HCT116 (cell line): ENCODE results near the gene SYTL3. TPM values are rescaled to one million over a fixed set of nuclear protein-coding genes. Genes with fewer than 3 reads are reported as not detected.

Source experiments
- ATAC-seq: fragments of 200-7000 bp; cut with Tn5 transposase; 2 replicates; pipeline ENCODE4 v1.9.1; 2020; ENCODE audit warnings: mild to moderate bottlenecking, moderate library complexity
- BruUV-seq: library from RNA; stranded (reverse); fragments of 400-500 nt; replicated peaks from 2 replicates; lab custom pipeline; 2021; lab: Mats Ljungman, UMichigan
- CTCF ChIA-PET: fragments of 300-600 bp; sonication (Branson Sonifier 250); formaldehyde crosslinking; loops from one replicate; lab custom pipeline; 2021; ENCODE audit warnings: antibody characterized with exemption; lab: Charles Lee
- POLR2A ChIA-PET: fragments of 300-600, 350-600 bp; sonication (Branson Sonifier 250); formaldehyde crosslinking; loops from one replicate; lab custom pipeline; 2021; ENCODE audit warnings: antibody characterized with exemption; lab: Charles Lee
- RAD21 ChIA-PET, 2 experiments: fragments of 300-600 bp; sonication (Branson Sonifier 250); formaldehyde crosslinking; loops; one replicate each; lab custom pipeline; 2023; ENCODE audit warnings: low total read pairs in 2 of 2; ENCODE audit not compliant: uncharacterized antibody in 2 of 2, unreplicated experiment in 2 of 2, low non-redundant PET in 1 of 2; lab: Charles Lee
- DNase-seq: peaks from one replicate; pipeline ENCODE4 v3.0.0-alpha.2; 2010; ENCODE audit warnings: low read depth, low spot score
- H2AFZ ChIP-seq: fragments of 200-600 bp; shearing (Covaris generic), sonication (generic); 2 replicates; pipeline ENCODE4 v1.6.1; 2017; ENCODE audit warnings: low read depth, mixed run types, mixed read lengths, antibody characterized with exemption, low read length; ENCODE audit not compliant: poor library complexity, severe bottlenecking
- H3K27ac ChIP-seq: 2 replicates; pipeline ENCODE4 v1.5.1; 2012; ENCODE audit warnings: low read depth, low read length
- H3K27me3 ChIP-seq: fragments of 200-600 bp; sonication (generic); 2 replicates; pipeline ENCODE4 v1.6.1; 2016; ENCODE audit warnings: mixed run types, low read length, mixed read lengths; ENCODE audit not compliant: insufficient read depth
- H3K36me3 ChIP-seq, 2 experiments: fragments of 200-500 bp in 1 of 2; fragments of 200-600 bp in 1 of 2; sonication (Bioruptor generic) in 1 of 2; sonication (generic) in 1 of 2; 2 replicates each; pipeline versions ENCODE4 v1.5.1 to v1.6.1; 2014 to 2016; ENCODE audit warnings: low read length in 2 of 2, inconsistent platforms in 1 of 2, mixed read lengths in 1 of 2, mixed run types in 1 of 2; ENCODE audit not compliant: insufficient read depth in 2 of 2, control insufficient read depth in 1 of 2
- H3K4me1 ChIP-seq, 2 experiments: fragments of 200-600 bp in 1 of 2; sonication (generic) in 1 of 2; 2 replicates each; pipeline versions ENCODE4 v1.5.1 to v1.6.1; 2012 to 2017; ENCODE audit warnings: low read length in 2 of 2, inconsistent platforms in 1 of 2, mild to moderate bottlenecking in 1 of 2, mixed read lengths in 1 of 2, mixed run types in 1 of 2, moderate library complexity in 1 of 2; ENCODE audit not compliant: insufficient read depth in 2 of 2, control insufficient read depth in 1 of 2
- H3K4me2 ChIP-seq: fragments of 200-600 bp; sonication (generic); 2 replicates; pipeline ENCODE4 v1.6.1; 2017; ENCODE audit warnings: mixed run types, low read length, mixed read lengths
- H3K4me3 ChIP-seq, 2 experiments: fragments of 200-600 bp in 1 of 2; sonication (generic) in 1 of 2; replicated peaks in 1 of 2; 2 replicates each; pipeline ENCODE4 v1.5.1; 2011 to 2016; ENCODE audit warnings: low read length in 2 of 2, control low read depth in 1 of 2, low read depth in 1 of 2, mild to moderate bottlenecking in 1 of 2, mixed read lengths in 1 of 2, mixed run types in 1 of 2
- H3K79me2 ChIP-seq: fragments of 200-600 bp; sonication (generic); 2 replicates; pipeline ENCODE4 v1.6.1; 2017; ENCODE audit warnings: mild to moderate bottlenecking, mixed run types, low read length, moderate library complexity, mixed read lengths; ENCODE audit not compliant: insufficient read depth
- H3K9ac ChIP-seq: fragments of 200-600 bp; sonication (generic); 2 replicates; pipeline ENCODE4 v1.6.1; 2016; ENCODE audit warnings: low read length, mixed read lengths
- H3K9me2 ChIP-seq: fragments of 200-600 bp; sonication (generic), shearing (Covaris generic); 2 replicates; pipeline ENCODE4 v1.6.1; 2017; ENCODE audit warnings: mixed run types, mild to moderate bottlenecking, moderate library complexity; ENCODE audit not compliant: insufficient read depth
- H3K9me3 ChIP-seq, 2 experiments: fragments of 200-500 bp in 1 of 2; fragments of 200-600 bp in 1 of 2; sonication (Bioruptor generic) in 1 of 2; sonication (generic) in 1 of 2; 2 replicates each; pipeline ENCODE4 v1.6.1; 2014 to 2017; ENCODE audit warnings: low read length in 2 of 2, mixed read lengths in 2 of 2, inconsistent platforms in 1 of 2, low read depth in 1 of 2, mild to moderate bottlenecking in 1 of 2, mixed run types in 1 of 2, moderate library complexity in 1 of 2; ENCODE audit not compliant: control insufficient read depth in 1 of 2, insufficient read depth in 1 of 2
- H4K20me1 ChIP-seq: fragments of 200-600 bp; sonication (generic), shearing (Covaris generic); 2 replicates; pipeline ENCODE4 v1.6.1; 2017; ENCODE audit warnings: mixed run types, mild to moderate bottlenecking, moderate library complexity; ENCODE audit not compliant: insufficient read depth
- ATF3 ChIP-seq: IDR thresholded peaks from 2 replicates; pipeline ENCODE4 v1.6.1; 2012
- CBX3 ChIP-seq: IDR thresholded peaks from 2 replicates; pipeline ENCODE4 v1.6.1; 2012; ENCODE audit warnings: low read depth
- CEBPB ChIP-seq: IDR thresholded peaks from 2 replicates; pipeline ENCODE4 v1.6.1; 2012; ENCODE audit warnings: low read depth
- EGR1 ChIP-seq: IDR thresholded peaks from 2 replicates; pipeline ENCODE4 v1.6.1; 2012; ENCODE audit warnings: low read depth
- ELF1 ChIP-seq: IDR thresholded peaks from 2 replicates; pipeline ENCODE4 v1.6.1; 2012; ENCODE audit warnings: low read depth, borderline replicate concordance
- EZH2 ChIP-seq: fragments of 200-600 bp; sonication (generic); IDR thresholded peaks from 2 replicates; pipeline ENCODE4 v1.6.1; 2017; ENCODE audit warnings: antibody characterized with exemption, mixed run types
- EZH2phosphoT487 ChIP-seq: fragments of 200-600 bp; IDR thresholded peaks from 2 replicates; pipeline ENCODE4 v1.6.1; 2018; ENCODE audit warnings: antibody characterized with exemption, borderline replicate concordance
- FOSL1 ChIP-seq: IDR thresholded peaks from 2 replicates; pipeline ENCODE4 v1.6.1; 2012; ENCODE audit warnings: low read depth
- JUND ChIP-seq: IDR thresholded peaks from 2 replicates; pipeline ENCODE4 v1.6.1; 2012
- MAX ChIP-seq: IDR thresholded peaks from 2 replicates; pipeline ENCODE4 v1.6.1; 2012
- POLR2A ChIP-seq: IDR thresholded peaks from 2 replicates; pipeline ENCODE4 v1.7.0; 2011; ENCODE audit warnings: borderline replicate concordance; ENCODE audit not compliant: insufficient read depth, insufficient read length; ENCODE audit errors: extremely low read depth
- POLR2AphosphoS5 ChIP-seq: IDR thresholded peaks from 2 replicates; pipeline ENCODE4 v1.6.1; 2011; ENCODE audit warnings: mild to moderate bottlenecking, low read depth, low read length, moderate library complexity
- RAD21 ChIP-seq: IDR thresholded peaks from 2 replicates; pipeline ENCODE4 v1.6.1; 2012; ENCODE audit warnings: low read depth, mild to moderate bottlenecking
- REST ChIP-seq: IDR thresholded peaks from 2 replicates; pipeline ENCODE4 v1.6.1; 2012; ENCODE audit warnings: low read depth
- SIN3A ChIP-seq: IDR thresholded peaks from 2 replicates; pipeline ENCODE4 v1.6.1; 2012; ENCODE audit warnings: low read depth
- SP1 ChIP-seq: IDR thresholded peaks from 2 replicates; pipeline ENCODE4 v1.6.1; 2012; ENCODE audit warnings: low read depth
- intact Hi-C: fragments of 100-400 bp; cut with micrococcal nuclease; formaldehyde crosslinking; loops from 2 replicates; pipeline ENCODE4 v1.10.0; 2022
- total RNA-seq: library from RNA; stranded (reverse); gene quantifications from one replicate; pipeline ENCODE4 v1.2.1, GENCODE V29; 2021; ENCODE audit not compliant: unreplicated experiment

Gene SYTL3
- total RNA-seq, 1 experiment from 2014 or later: 55.3 TPM

DNA sequence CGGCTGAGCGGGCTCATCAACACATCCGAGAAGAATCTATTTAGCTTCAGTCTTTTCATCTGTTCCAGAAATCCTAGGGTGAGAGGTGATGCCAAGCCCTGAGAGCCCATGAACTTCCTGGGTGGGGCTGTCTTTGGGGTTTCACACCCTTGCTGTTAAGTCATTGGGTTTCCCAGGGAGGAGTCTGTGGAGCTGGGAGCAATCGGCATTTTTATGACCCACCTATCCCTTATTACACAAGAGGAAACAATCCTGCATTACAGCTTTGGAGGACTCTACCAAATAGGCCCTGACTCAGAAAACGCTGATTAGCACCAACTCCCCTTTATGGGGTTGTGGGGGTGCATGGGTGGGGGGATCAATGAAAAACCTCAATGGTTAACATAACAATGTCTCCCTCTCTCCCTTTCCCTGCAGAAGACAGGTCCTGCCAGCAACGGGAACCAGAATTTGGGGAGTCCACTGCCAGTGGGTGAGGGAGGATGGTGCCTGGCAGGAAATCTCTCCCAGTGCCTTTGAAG, 123.1 kb downstream of the SYTL3 start:
- H3K27ac ChIP-seq: peak overlapping the region; percentile 57
- no peaks in the 10 kb centered on the region for H3K9me2 ChIP-seq
- peaks cover 44% of the 10 kb centered on the region; the same call in 1 of the 2 replicates for H4K20me1 ChIP-seq
- no peak overlapping the region for H3K4me3 ChIP-seq
- no peaks in the 10 kb centered on the region for H3K9me3 ChIP-seq
- ATAC-seq (peak; percentile 3; the same call in 1 of the 2 replicates), DNase-seq (no peak)
- H3K27me3 ChIP-seq: no peaks in the 10 kb centered on the region
- ChIA-PET RAD21 (no interaction called here), CTCF (interaction anchor here (0.9 to 1.5 kb wide), 3 partner anchors 9 to 200 kb away, joined by 3 read pairs; no protein-coding TSS in a partner anchor), POLR2A (interaction anchor here (0.7 kb wide), 1 partner anchor 12 kb away, joined by 3 read pairs; no protein-coding TSS in a partner anchor)
- intact Hi-C loops: no loop called here
- peaks cover 100% of the 10 kb centered on the region for H3K79me2 ChIP-seq
- H3K9ac ChIP-seq: peak overlapping the region; percentile 29
- peaks cover 69 to 99% of the 10 kb centered on the region in 2 experiments for H3K36me3 ChIP-seq
- TF ChIP-seq SIN3A: no peak
- TF ChIP-seq ELF1: no peak
- no peak for TF ChIP-seq REST
- no peak for TF ChIP-seq CBX3
- no peak for TF ChIP-seq RAD21
- TF ChIP-seq SP1: no peak
- TF ChIP-seq FOSL1: no peak
- TF ChIP-seq ATF3: no peak
- TF ChIP-seq MAX: no peak
- no peak for TF ChIP-seq CEBPB
- no peak; the same call in none of the 2 replicates for TF ChIP-seq POLR2AphosphoS5
- TF ChIP-seq EZH2phosphoT487: no peak
- TF ChIP-seq EGR1: no peak
- no peak for TF ChIP-seq EZH2
- TF ChIP-seq JUND: no peak
- no peak for TF ChIP-seq POLR2A
- no peak overlapping the region for H2AFZ ChIP-seq
- H3K4me1 ChIP-seq: peaks cover 14 to 100% of the 10 kb centered on the region in 2 experiments
- BruUV-seq: no TSS peak
- H3K4me2 ChIP-seq: peak overlapping the region; percentile 15
